ENCODE data around the gene CCDC179.

The CCDC179 gene

GRCh38 chr11:22860241-22860640 is at the start of gene CCDC179:
CCDC179 (minus strand) TSS chr11:22860474; CDS start chr11:22860421, 53 bp downstream.
- intact Hi-C loops (cut with DNase I), result no loop called here
- no peak for DNase-seq

DNA sequence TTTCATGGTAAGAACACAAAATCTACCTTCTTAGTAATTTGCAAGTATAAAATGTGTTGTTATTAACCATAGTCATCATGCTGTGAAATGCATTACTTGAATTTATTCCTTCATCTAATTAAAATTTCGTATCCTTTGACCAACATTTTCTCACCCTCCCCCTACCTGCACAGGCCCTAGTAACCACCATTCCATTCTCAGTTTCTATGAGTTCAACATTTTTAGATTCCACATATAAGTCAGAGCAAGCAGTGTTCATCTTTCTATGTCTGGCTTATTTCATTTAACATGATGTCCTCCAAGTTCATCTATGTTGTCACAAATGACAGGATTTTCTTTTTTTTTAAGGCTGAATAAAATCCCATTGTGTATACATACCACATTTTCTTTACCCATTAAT is 43.5 kb upstream of the CCDC179 start:
- no peak for DNase-seq
- intact Hi-C loops (cut with DNase I), result no loop called here

- intact Hi-C loops (cut with DNase I), result no loop called here
- DNase-seq, result no peak
Observed at GRCh38 chr11:22901603-22902002, 41.3 kb upstream of the CCDC179 start.

- intact Hi-C loops (cut with DNase I), result no loop called here
- DNase-seq, result no peak
Observed at GRCh38 chr11:22900764-22901486, 40.7 kb upstream of the CCDC179 start.

DNA sequence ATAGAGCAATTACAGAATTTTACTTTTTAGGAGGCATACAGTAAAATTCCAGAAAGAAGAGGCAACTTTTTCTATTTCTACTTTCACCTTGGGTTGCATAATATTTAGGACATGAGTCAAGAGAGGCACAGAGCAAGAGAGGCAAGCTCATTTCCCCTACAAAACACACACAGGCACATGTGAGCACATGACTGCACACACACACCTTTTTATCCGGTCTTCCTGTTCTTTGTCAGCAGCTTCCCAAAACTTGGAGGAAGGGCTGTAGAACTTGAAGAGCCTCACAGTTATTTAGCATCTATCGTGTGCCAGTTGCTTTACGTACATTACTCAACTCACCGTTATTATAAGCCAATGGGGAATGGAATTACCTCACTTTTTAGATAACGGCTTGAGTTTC is 37.8 kb upstream of the CCDC179 start:
- DNase-seq, result no peak
- intact Hi-C loops (cut with DNase I), result no loop called here

- intact Hi-C loops (cut with DNase I), result no loop called here
- DNase-seq, result no peak
Observed at GRCh38 chr11:22890227-22890626, 30.0 kb upstream of the CCDC179 start.

GRCh38 chr11:22884217-22884616 is 23.9 kb upstream of the CCDC179 start:
- intact Hi-C loops (cut with DNase I), result no loop called here
- no peak for DNase-seq

DNA sequence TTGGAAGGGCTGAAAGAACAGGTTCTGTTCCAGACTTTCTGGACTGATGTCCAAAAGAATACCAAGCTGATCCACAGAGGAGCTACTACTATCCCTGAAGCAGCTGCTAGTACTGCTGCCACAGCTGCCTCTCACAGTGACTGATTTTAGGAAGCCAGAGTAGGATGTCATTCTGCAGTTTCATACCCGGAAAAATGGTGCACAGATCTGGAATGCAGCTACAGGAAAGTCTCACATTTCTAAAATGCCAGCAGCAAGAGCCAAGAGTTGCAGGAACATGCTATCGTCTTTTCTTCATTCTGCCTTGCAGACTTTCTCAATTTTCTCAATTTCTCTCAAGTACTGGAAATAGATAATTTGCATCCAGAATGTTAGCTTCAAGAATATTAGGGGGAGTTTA is 19.4 kb upstream of the CCDC179 start:
- DNase-seq, result no peak
- intact Hi-C loops (cut with DNase I), result no loop called here

- DNase-seq, result no peak
Observed at GRCh38 chr11:22878604-22879003, 18.3 kb upstream of the CCDC179 start.

DNA sequence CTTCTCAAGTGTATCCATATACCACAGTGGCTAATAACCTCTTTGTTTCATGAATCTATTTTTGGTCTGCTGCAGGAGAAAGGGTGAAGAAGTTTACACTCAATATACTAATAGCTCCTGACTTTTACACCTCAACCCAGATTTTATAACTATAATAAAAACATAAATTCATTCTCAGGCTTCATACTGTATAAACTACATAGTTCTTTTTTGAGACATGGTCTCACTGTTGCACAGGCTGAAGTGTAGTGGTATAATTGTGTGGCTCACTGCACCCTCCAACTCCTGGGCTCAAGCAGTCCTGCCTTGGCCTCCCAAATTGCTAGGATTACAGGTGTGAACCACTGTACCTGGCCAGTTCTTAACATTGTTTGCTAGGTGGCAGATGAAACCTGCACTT is 17.8 kb upstream of the CCDC179 start:
- no peak for DNase-seq
- intact Hi-C loops (cut with DNase I), result no loop called here

More at GRCh38 chr11:22878604-22879003, 18.3 kb upstream of the CCDC179 start:
- intact Hi-C loops (cut with DNase I), result no loop called here

DNA sequence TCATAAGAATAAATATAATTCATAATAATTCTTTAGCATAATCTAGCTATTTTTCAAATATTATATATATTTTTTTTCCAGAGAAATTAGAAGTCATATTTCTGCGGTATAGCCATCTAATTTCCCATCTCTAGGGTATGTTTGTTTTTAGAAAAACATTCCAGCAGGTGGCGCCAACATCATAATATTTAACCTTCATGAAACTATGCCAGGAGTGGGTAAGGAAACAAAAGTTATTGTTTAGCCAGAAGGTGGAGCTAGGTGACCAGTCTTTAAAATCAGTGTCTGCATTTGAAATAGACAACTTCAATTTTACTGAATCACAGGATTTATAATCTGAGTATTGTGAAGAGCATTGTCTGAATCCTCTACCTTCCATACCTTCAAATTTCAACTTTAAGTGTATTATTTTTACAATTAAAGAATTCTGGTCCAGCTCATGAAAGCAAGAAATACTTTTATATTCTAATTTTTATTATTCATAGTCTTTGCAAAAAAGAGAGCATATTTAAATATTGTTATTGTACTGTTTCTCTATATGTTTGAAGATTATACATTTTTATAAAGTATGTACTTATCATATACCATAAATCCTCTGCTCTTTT is 15.7 kb upstream of the CCDC179 start:
- peak in 36 of 42 donors; percentile 8 to 87 (median 58) for DNase-seq
- intact Hi-C loops (cut with DNase I), result no loop called here

DNA sequence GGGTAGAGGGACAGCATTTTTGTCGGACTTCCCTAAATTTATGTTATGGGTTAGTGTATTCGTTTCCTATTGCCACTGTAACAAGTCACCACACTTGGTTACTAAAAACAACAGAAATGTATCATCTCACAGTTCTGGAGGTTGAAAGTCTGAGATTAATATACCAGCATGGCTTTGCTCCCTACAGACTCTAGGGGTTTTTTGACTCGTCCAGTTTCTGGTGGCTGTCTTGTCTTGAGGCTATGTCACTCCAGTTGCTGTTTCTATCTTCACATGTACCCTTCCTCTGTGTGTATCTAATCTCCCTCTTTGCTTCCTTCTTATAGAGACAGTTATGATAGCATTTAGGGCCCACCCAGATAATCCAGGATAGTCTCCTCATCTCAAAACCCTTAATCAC is 9.1 kb upstream of the CCDC179 start:
- intact Hi-C loops (cut with DNase I), result no loop called here
- no peak for DNase-seq

DNA sequence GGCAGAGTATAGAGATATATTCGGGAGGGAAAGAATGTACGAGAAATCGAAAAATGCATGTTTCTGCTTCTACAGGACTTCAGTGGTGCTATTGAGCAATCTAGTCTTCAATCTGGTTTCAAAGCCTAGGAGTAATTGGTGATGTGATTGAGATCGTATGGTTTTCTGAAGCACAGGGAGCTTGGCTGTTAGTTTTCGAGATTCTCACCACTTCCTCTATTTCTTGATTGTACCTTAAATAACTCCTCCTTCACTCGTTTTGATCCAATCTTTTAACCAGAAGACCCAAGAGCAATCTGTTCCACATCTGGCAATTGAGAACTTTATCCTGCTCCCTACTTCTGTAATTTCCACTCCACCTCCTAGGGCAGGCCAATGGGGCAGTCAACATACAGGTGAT is 518 bp downstream of the CCDC179 start:
- intact Hi-C loops (cut with DNase I), result no loop called here
- no peak for DNase-seq

- intact Hi-C loops (cut with DNase I), result no loop called here
- DNase-seq, result no peak
Observed at GRCh38 chr11:22851477-22851876, 8.8 kb downstream of the CCDC179 start.

DNA sequence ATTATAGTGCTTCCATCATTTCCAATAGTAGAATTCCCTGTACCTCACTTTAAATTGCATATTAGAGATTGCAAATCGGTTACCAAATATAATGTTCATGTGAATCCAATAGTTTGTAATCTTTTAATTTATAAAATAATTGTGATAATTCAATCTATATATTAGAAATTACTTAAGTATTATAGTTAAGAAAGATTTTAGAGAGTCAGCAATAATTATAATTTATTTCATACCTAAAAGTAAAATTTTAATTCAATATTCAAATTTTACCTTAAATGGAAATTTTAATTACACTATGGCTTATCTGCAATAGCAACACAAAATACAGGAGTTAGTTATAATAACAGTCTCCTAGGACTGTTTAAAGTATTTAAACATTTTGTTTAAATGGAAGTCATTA is 13.5 kb downstream of the CCDC179 start:
- intact Hi-C loops (cut with DNase I), result no loop called here
- no peak for DNase-seq

- peak in 3 of 42 donors; percentile 14 to 19 (median 15) for DNase-seq
- intact Hi-C loops (cut with DNase I), result no loop called here
Observed at GRCh38 chr11:22832315-22833015, 27.8 kb downstream of the CCDC179 start.

GRCh38 chr11:22830082-22830414 is 30.2 kb downstream of the CCDC179 start:
- no peak for DNase-seq
- intact Hi-C loops (cut with DNase I), result no loop called here

- intact Hi-C loops (cut with DNase I), result no loop called here
- DNase-seq, result peak; percentile 84 to 99 (median 96)
Observed at GRCh38 chr11:22829231-22830081, 30.8 kb downstream of the CCDC179 start, which contains the start of gene SVIP. SVIP (minus strand) TSS chr11:22829801; CDS start chr11:22829748, 53 bp downstream.

DNA sequence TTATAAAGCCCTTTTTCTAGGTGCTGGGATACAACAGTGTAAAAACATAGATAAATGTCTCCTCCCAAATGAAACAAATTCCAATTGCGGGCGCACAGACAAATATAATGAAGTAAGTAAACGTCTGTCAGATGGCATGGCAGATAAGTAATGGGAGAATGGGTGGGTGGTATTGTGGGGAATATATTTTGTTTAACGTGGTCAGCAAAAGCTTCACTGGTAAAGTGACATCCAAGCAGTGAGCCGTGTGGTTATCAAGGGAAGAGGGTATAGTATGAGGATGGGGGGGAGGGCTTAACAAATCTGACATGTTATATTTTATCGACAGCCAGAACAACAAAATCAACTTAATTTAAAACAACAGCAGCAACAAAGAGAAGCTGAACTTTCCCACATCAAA is 31.9 kb downstream of the CCDC179 start:
- no peak for DNase-seq
- intact Hi-C loops (cut with DNase I), result no loop called here

DNA sequence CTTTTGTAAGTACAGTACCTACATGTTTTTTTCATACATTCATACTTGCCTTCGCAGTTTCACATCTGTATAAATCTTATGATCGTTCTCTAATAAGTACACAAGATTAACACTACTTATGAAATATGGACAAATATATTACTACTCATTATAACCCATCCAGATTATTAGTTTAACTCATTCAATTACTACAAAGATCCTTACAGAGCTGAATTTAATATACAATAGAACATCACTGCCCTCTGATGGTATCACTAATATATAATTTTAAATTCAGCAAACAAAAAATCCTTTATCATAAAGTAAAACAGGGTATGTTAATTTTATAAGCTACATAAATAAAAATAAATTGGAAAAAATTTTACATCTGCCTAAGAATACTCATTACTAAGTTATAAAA is 38.1 kb downstream of the CCDC179 start:
- DNase-seq, result no peak
- intact Hi-C loops (cut with DNase I), result no loop called here
